Stromal cell of bone marrow (primary cell): ENCODE results near the gene UBE2G2.

Experiments used
- DNase-seq: peaks from one replicate; pipeline ENCODE4 v3.0.0-alpha.2; 2012; ENCODE audit warnings: low read depth

Gene UBE2G2

GRCh38 chr21:44785620-44786335, 15.8 kb downstream of the UBE2G2 start:
- DNase-seq: no peak

- no peak for DNase-seq
These were observed 16.8 kb downstream of the UBE2G2 start for GRCh38 chr21:44784810-44785209.

- no peak for DNase-seq
These were observed 18.5 kb downstream of the UBE2G2 start for GRCh38 chr21:44783020-44783696.

GRCh38 chr21:44780767-44781459, 20.7 kb downstream of the UBE2G2 start:
- DNase-seq: no peak

- DNase-seq: no peak
These were observed 21.5 kb downstream of the UBE2G2 start for GRCh38 chr21:44780137-44780502.

GRCh38 chr21:44779417-44780136, 22.0 kb downstream of the UBE2G2 start:
- no peak for DNase-seq

- no peak for DNase-seq
These were observed 22.6 kb downstream of the UBE2G2 start for GRCh38 chr21:44778983-44779382.

GRCh38 chr21:44778499-44778911, 23.1 kb downstream of the UBE2G2 start:
- DNase-seq: no peak

GRCh38 chr21:44778094-44778493, 23.5 kb downstream of the UBE2G2 start:
- no peak for DNase-seq

- no peak for DNase-seq
These were observed 26.6 kb downstream of the UBE2G2 start for GRCh38 chr21:44774972-44775371.

- no peak for DNase-seq
These were observed 28.2 kb downstream of the UBE2G2 start for GRCh38 chr21:44773291-44773932.

GRCh38 chr21:44771896-44772525, 29.6 kb downstream of the UBE2G2 start:
- no peak for DNase-seq

GRCh38 chr21:44767834-44768831, 33.5 kb downstream of the UBE2G2 start:
- no peak for DNase-seq

- no peak for DNase-seq
These were observed 34.7 kb downstream of the UBE2G2 start for GRCh38 chr21:44766818-44767354.

- DNase-seq: no peak
These were observed 35.4 kb downstream of the UBE2G2 start for GRCh38 chr21:44766014-44766817.

GRCh38 chr21:44765231-44766013, 36.2 kb downstream of the UBE2G2 start:
- no peak for DNase-seq

- no peak for DNase-seq
These were observed 37.0 kb downstream of the UBE2G2 start for GRCh38 chr21:44764319-44765230.
